Calu3 (cell line): ENCODE data around the gene AFAP1. TPM values are rescaled to one million over a fixed set of nuclear protein-coding genes. Genes with fewer than 3 reads are reported as not detected.

ENCODE experiments used
- BruUV-seq: library from RNA; stranded (reverse); fragments of 400-500 nt; replicated peaks from 2 replicates; lab custom pipeline; 2021; lab: Mats Ljungman, UMichigan
- CTCF ChIA-PET: fragments of 300-600 bp; sonication (Branson Sonifier 250); formaldehyde crosslinking; loops from one replicate; lab custom pipeline; 2022; ENCODE audit warnings: antibody characterized with exemption; lab: Charles Lee
- DNase-seq: peaks from one replicate; pipeline ENCODE4 v3.0.0; 2022
- H3K27ac Mint-ChIP-seq: one replicate; pipeline ENCODE4 v1.8.0; 2022; ENCODE audit warnings: mixed read lengths; ENCODE audit not compliant: unreplicated experiment
- H3K27me3 Mint-ChIP-seq: one replicate; pipeline ENCODE4 v1.8.0; 2022; ENCODE audit warnings: mixed read lengths; ENCODE audit not compliant: unreplicated experiment
- H3K36me3 Mint-ChIP-seq: one replicate; pipeline ENCODE4 v1.8.0; 2022; ENCODE audit warnings: mild to moderate bottlenecking, moderate library complexity, mixed read lengths; ENCODE audit not compliant: insufficient read depth, unreplicated experiment
- H3K4me1 Mint-ChIP-seq: one replicate; pipeline ENCODE4 v1.8.0; 2022; ENCODE audit warnings: mild to moderate bottlenecking, low read depth, mixed read lengths; ENCODE audit not compliant: unreplicated experiment
- H3K4me3 Mint-ChIP-seq: one replicate; pipeline ENCODE4 v1.8.0; 2022; ENCODE audit warnings: mild to moderate bottlenecking, low read depth, moderate library complexity, mixed read lengths; ENCODE audit not compliant: unreplicated experiment
- H3K9me3 Mint-ChIP-seq: one replicate; pipeline ENCODE4 v1.8.0; 2022; ENCODE audit warnings: low read depth, mixed read lengths; ENCODE audit not compliant: unreplicated experiment
- CTCF ChIP-seq: fragments of 200-600 bp; IDR thresholded peaks from one replicate; pipeline ENCODE4 v1.8.0; 2022; ENCODE audit warnings: antibody characterized with exemption; ENCODE audit not compliant: unreplicated experiment
- intact Hi-C: fragments of 100-400 bp; cut with micrococcal nuclease; formaldehyde crosslinking; loops from one replicate; pipeline ENCODE4 v1.10.0; 2022; ENCODE audit not compliant: unreplicated experiment
- total RNA-seq: library from RNA; stranded (reverse); gene quantifications from 2 replicates; pipeline ENCODE4 v1.2.3, GENCODE V29; 2022

AFAP1 gene
- total RNA-seq, 1 experiment from 2014 or later, result 40.1 TPM

GRCh38 chr4:7897811-7898210 is 41.9 kb downstream of the AFAP1 start:
- intact Hi-C loops, result no loop called here
- DNase-seq, result no peak
- H3K27ac Mint-ChIP-seq, result no peak overlapping the region
- TF ChIP-seq CTCF, result no peak
- CTCF ChIA-PET, result no interaction called here
- no peaks in the 10 kb centered on the region for H3K36me3 Mint-ChIP-seq
- no peaks in the 10 kb centered on the region for H3K4me1 Mint-ChIP-seq
- no TSS peak for BruUV-seq
- no peak overlapping the region for H3K4me3 Mint-ChIP-seq
- no peaks in the 10 kb centered on the region for H3K27me3 Mint-ChIP-seq
- no peaks in the 10 kb centered on the region for H3K9me3 Mint-ChIP-seq

- Mint-ChIP-seq H3K4me3 (no peak overlapping the region), H3K36me3 (no peaks in the 10 kb centered on the region), H3K27me3 (no peaks in the 10 kb centered on the region), H3K4me1 (peaks cover 16% of the 10 kb centered on the region), H3K27ac (no peak overlapping the region), H3K9me3 (no peaks in the 10 kb centered on the region)
- intact Hi-C loops, result no loop called here
- BruUV-seq, result no TSS peak
- TF ChIP-seq CTCF, result no peak
- CTCF ChIA-PET, result interaction anchor here (0.6 kb wide), 1 partner anchor 92 kb away, joined by 3 read pairs; no protein-coding TSS in a partner anchor
- no peak for DNase-seq
These were observed 44.9 kb downstream of the AFAP1 start for GRCh38 chr4:7894677-7895181.

- Mint-ChIP-seq H3K9me3 (no peaks in the 10 kb centered on the region), H3K4me1 (peaks cover 17% of the 10 kb centered on the region), H3K4me3 (no peak overlapping the region), H3K36me3 (no peaks in the 10 kb centered on the region), H3K27me3 (no peaks in the 10 kb centered on the region), H3K27ac (no peak overlapping the region)
- TF ChIP-seq CTCF, result no peak
- no peak for DNase-seq
- BruUV-seq, result no TSS peak
- CTCF ChIA-PET, result interaction anchor here (0.6 kb wide), 1 partner anchor 92 kb away, joined by 3 read pairs; no protein-coding TSS in a partner anchor
- intact Hi-C loops, result no loop called here
These were observed 45.5 kb downstream of the AFAP1 start for GRCh38 chr4:7894098-7894676.

DNA sequence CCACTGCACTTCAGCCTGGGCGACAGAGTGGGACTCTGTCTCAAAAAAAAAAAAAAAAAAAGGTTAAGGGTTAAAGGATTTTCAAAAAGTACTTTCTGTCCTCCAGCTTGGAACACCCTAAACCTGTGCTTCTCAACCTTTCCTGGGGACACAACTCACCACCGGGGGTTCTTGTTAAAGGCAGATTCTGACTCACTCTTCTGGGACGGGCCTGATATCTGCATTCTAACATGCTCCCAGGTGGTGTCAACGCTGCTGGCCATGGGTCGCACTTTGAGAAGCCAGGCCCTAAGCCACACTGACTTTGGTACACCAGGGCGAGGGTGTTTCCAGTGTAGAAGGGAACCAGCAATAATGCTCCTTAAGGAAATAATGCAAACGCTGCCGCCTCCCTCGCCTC is 46.1 kb downstream of the AFAP1 start:
- Mint-ChIP-seq H3K36me3 (no peaks in the 10 kb centered on the region), H3K27me3 (no peaks in the 10 kb centered on the region), H3K27ac (no peak overlapping the region), H3K4me3 (no peak overlapping the region), H3K4me1 (peaks cover 17% of the 10 kb centered on the region), H3K9me3 (no peaks in the 10 kb centered on the region)
- no TSS peak for BruUV-seq
- intact Hi-C loops, result no loop called here
- DNase-seq, result no peak
- no peak for TF ChIP-seq CTCF
- CTCF ChIA-PET, result interaction anchor here (0.7 kb wide), 1 partner anchor 152 kb away, joined by 5 read pairs; no protein-coding TSS in a partner anchor
